Gastrocnemius medialis (tissue), 4 donors: Measurements from ENCODE around the gene EFNA5. TPM values are rescaled to one million over a fixed set of nuclear protein-coding genes. Genes with fewer than 3 reads are reported as not detected.

Experiments used
- ATAC-seq, 2 donors: fragments of 150-250 bp; one replicate each; pipeline ENCODE4 v1.9.1; 2016
- DNase-seq, 2 donors: peaks; one replicate each; pipeline ENCODE4 v3.0.0-alpha.2; 2019
- H3K27ac ChIP-seq, 4 donors: fragments of 200-600 bp; sonication (generic); 1 replicate in 1 of 4; 2 replicates in 3 of 4; pipeline ENCODE4 v1.5.1; 2016 to 2018; ENCODE audit warnings: mild to moderate bottlenecking in 2 of 4, moderate library complexity in 1 of 4
- H3K27me3 ChIP-seq, 3 donors: fragments of 200-600 bp; sonication (generic) in 2 of 3; 1 replicate in 1 of 3; 2 replicates in 2 of 3; pipeline versions ENCODE4 v1.5.1 to v1.6.0; 2016 to 2019; ENCODE audit warnings: mild to moderate bottlenecking in 1 of 3, moderate library complexity in 1 of 3
- H3K36me3 ChIP-seq, 2 donors: fragments of 200-600 bp; sonication (generic) in 1 of 2; one replicate each; pipeline ENCODE4 v1.5.1; 2017 to 2018
- H3K4me1 ChIP-seq, 2 donors: fragments of 200-600 bp; sonication (generic) in 1 of 2; one replicate each; pipeline ENCODE4 v1.5.1; 2016 to 2017; ENCODE audit warnings: mild to moderate bottlenecking in 2 of 2
- H3K4me3 ChIP-seq, 4 donors: fragments of 200-600 bp; sonication (generic) in 3 of 4; 1 replicate in 1 of 4; 2 replicates in 3 of 4; pipeline ENCODE4 v1.5.1; 2016 to 2019; ENCODE audit warnings: mild to moderate bottlenecking in 2 of 4
- H3K9me3 ChIP-seq, 3 donors: fragments of 200-600 bp; sonication (generic) in 2 of 3; 1 replicate in 1 of 3; 2 replicates in 2 of 3; pipeline ENCODE4 v1.5.1; 2016 to 2019
- POLR2A ChIP-seq, 2 donors: fragments of 450-650 bp; IDR thresholded peaks; one replicate each; pipeline ENCODE4 v1.6.1; 2017; ENCODE audit warnings: antibody characterized with exemption in 2 of 2, mild to moderate bottlenecking in 2 of 2, moderate library complexity in 2 of 2
- in situ Hi-C, 4 donors: fragments of 200-750 bp; cut with MboI; loops; one replicate each; pipeline versions ENCODE4 v1.15.0 to v1.8.0; 2017; ENCODE audit warnings: low sequenced_read_pairs in 4 of 4
- intact Hi-C: fragments of 100-400 bp; cut with DNase I; formaldehyde crosslinking; loops from one replicate; pipeline ENCODE4 v1.15.1; 2023; ENCODE audit warnings: low total_unique reads
- total RNA-seq, 4 donors: library from RNA; depleted of rRNA; stranded (reverse); fragments of >200 nt; gene quantifications; one replicate each; pipeline versions ENCODE4 v1.1.0 to v1.2.3, GENCODE V29; 2016
- TF ChIP-seq, protein P1 (sequence below), 5 experiments: fragments of 450-650 bp in 3 of 5; fragments of 200-600 bp in 2 of 5; sonication (generic) in 2 of 5; IDR thresholded peaks in 4 of 5; conservative IDR thresholded peaks in 1 of 5; 1 replicate in 4 of 5; 2 replicates in 1 of 5; pipeline ENCODE4 v1.5.1; 2016 to 2019; ENCODE audit warnings: antibody characterized with exemption in 5 of 5, mild to moderate bottlenecking in 3 of 5, moderate library complexity in 3 of 5

The EFNA5 gene
- total RNA-seq, 4 donors from 2014 or later: 0.15 to 0.62 (median 0.20) TPM; not detected in 1

DNA sequence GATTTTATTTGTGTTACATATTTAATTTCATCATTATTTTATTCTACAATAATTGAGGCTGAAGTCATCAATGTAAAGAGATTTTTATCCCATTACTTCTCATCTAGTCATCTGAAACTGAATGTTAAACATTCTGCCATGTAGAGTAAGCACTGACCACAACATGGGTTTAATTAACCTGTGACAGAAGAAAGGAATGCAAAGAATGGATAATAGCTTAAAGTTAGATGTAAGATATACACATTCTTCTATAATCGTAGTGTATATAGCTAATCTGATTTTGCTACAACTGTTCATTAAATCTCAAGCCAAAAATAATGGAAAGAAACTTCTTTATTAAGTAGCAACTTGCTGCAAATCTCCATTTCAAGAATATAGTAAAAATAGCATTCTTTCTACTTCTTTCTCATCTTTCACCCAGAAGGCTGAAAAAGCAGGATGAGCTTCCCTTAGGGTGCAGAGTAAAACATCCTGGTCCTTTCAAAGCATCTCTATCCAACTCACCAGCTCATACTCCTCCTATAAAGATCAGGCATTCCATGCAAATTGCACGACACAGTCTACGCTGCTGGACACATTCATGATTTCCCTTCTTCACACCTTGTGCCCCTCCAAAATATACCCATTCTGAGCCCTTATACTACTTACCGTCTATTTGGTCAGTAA, 115.2 kb downstream of the EFNA5 start:
- no peak for ATAC-seq
- intact Hi-C loops: no loop called here
- TF ChIP-seq, protein P1, sequence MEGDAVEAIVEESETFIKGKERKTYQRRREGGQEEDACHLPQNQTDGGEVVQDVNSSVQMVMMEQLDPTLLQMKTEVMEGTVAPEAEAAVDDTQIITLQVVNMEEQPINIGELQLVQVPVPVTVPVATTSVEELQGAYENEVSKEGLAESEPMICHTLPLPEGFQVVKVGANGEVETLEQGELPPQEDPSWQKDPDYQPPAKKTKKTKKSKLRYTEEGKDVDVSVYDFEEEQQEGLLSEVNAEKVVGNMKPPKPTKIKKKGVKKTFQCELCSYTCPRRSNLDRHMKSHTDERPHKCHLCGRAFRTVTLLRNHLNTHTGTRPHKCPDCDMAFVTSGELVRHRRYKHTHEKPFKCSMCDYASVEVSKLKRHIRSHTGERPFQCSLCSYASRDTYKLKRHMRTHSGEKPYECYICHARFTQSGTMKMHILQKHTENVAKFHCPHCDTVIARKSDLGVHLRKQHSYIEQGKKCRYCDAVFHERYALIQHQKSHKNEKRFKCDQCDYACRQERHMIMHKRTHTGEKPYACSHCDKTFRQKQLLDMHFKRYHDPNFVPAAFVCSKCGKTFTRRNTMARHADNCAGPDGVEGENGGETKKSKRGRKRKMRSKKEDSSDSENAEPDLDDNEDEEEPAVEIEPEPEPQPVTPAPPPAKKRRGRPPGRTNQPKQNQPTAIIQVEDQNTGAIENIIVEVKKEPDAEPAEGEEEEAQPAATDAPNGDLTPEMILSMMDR (IDR thresholded peaks at IDR 0.05 in 4 of 5, conservative IDR thresholded peaks at IDR 0.05 in 1 of 5): no peak
- no peak for TF ChIP-seq POLR2A (IDR thresholded peaks at IDR 0.05)
- H3K4me1 ChIP-seq: peaks cover 0 to 14% of the 10 kb centered on the region in 2 donors
- in situ Hi-C loops: no loop called here
- no peaks in the 10 kb centered on the region for H3K9me3 ChIP-seq
- H3K36me3 ChIP-seq: no peaks in the 10 kb centered on the region
- no peak overlapping the region for H3K27ac ChIP-seq
- H3K4me3 ChIP-seq: no peak overlapping the region
- H3K27me3 ChIP-seq: no peaks in the 10 kb centered on the region
- no peak for DNase-seq

DNA sequence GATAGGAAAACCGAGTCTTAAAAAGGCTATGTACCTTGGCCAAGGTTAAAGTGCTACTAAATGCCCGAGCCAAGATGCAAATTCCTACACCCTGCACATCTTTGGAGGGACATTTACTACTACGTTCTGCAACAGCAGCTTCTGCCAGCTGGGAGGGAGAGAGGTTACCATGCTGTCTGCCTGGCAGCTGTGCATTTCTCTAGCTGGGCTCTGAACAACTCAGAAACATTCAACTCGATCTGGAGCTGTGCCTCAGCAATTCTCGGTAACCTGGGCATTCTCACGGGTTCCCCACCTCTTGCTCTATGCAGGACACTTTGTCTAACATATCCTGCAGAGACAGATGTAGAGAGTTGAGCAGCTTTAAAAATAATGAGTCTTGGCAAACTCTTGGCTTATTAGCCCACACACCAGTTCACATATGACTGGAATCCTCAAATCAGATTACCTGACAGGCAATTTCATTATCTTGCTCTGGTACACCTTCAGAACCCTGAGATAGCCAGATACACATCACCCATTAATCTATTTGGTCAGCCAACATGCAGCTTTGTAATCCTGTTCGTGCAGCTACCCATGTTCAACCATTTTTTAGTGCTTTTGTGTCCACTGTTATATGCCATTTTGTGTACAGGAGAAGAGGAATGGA, 115.8 kb downstream of the EFNA5 start:
- Histone ChIP-seq H3K9me3 (no peaks in the 10 kb centered on the region), H3K27me3 (no peaks in the 10 kb centered on the region), H3K4me1 (peaks cover 0 to 14% of the 10 kb centered on the region in 2 donors), H3K36me3 (no peaks in the 10 kb centered on the region), H3K27ac (no peak overlapping the region), H3K4me3 (no peak overlapping the region)
- DNase-seq: no peak
- no peak for ATAC-seq
- in situ Hi-C loops: no loop called here
- intact Hi-C loops: no loop called here
- TF ChIP-seq, protein P1 (IDR thresholded peaks at IDR 0.05 in 4 of 5, conservative IDR thresholded peaks at IDR 0.05 in 1 of 5): no peak
- TF ChIP-seq POLR2A (IDR thresholded peaks at IDR 0.05): no peak

GRCh38 chr5:107553117-107553555, 117.6 kb downstream of the EFNA5 start:
- no peak for DNase-seq

GRCh38 chr5:107551088-107551487, 119.6 kb downstream of the EFNA5 start:
- intact Hi-C loops: no loop called here
- H3K27ac ChIP-seq: no peak overlapping the region
- in situ Hi-C loops: no loop called here
- H3K4me1 ChIP-seq: peaks cover 0 to 4% of the 10 kb centered on the region in 2 donors
- no peaks in the 10 kb centered on the region for H3K9me3 ChIP-seq
- H3K36me3 ChIP-seq: no peaks in the 10 kb centered on the region
- H3K4me3 ChIP-seq: no peak overlapping the region
- no peaks in the 10 kb centered on the region for H3K27me3 ChIP-seq
- DNase-seq (no peak), ATAC-seq (no peak)
- no peak for TF ChIP-seq POLR2A (IDR thresholded peaks at IDR 0.05)
- TF ChIP-seq, protein P1 (IDR thresholded peaks at IDR 0.05 in 4 of 5, conservative IDR thresholded peaks at IDR 0.05 in 1 of 5): no peak

More at GRCh38 chr5:107553117-107553555, 117.6 kb downstream of the EFNA5 start:
- in situ Hi-C loops: no loop called here
- TF ChIP-seq POLR2A (IDR thresholded peaks at IDR 0.05): no peak
- TF ChIP-seq, protein P1 (IDR thresholded peaks at IDR 0.05 in 4 of 5, conservative IDR thresholded peaks at IDR 0.05 in 1 of 5): no peak
- no peak for ATAC-seq
- H3K9me3 ChIP-seq: no peaks in the 10 kb centered on the region
- no peak overlapping the region for H3K27ac ChIP-seq
- no peak overlapping the region for H3K4me3 ChIP-seq
- intact Hi-C loops: no loop called here
- H3K27me3 ChIP-seq: no peaks in the 10 kb centered on the region
- no peaks in the 10 kb centered on the region for H3K36me3 ChIP-seq
- peaks cover 0 to 14% of the 10 kb centered on the region in 2 donors for H3K4me1 ChIP-seq
